PC-3 (cell line): ENCODE data around the gene FSTL4.

Source experiments
- EZH2 ChIP-seq: fragments of 300-600 bp; sonication (generic); IDR thresholded peaks from one replicate; pipeline ENCODE4 v1.6.1; 2017; ENCODE audit warnings: antibody characterized with exemption, mild to moderate bottlenecking, low read length; ENCODE audit not compliant: unreplicated experiment
- TF ChIP-seq, protein P1 (sequence below): fragments of 300-600 bp; sonication (generic); conservative IDR thresholded peaks from 2 replicates; pipeline ENCODE4 v1.5.1; 2017; ENCODE audit warnings: antibody characterized with exemption, low read depth, mild to moderate bottlenecking, low read length

DNA sequence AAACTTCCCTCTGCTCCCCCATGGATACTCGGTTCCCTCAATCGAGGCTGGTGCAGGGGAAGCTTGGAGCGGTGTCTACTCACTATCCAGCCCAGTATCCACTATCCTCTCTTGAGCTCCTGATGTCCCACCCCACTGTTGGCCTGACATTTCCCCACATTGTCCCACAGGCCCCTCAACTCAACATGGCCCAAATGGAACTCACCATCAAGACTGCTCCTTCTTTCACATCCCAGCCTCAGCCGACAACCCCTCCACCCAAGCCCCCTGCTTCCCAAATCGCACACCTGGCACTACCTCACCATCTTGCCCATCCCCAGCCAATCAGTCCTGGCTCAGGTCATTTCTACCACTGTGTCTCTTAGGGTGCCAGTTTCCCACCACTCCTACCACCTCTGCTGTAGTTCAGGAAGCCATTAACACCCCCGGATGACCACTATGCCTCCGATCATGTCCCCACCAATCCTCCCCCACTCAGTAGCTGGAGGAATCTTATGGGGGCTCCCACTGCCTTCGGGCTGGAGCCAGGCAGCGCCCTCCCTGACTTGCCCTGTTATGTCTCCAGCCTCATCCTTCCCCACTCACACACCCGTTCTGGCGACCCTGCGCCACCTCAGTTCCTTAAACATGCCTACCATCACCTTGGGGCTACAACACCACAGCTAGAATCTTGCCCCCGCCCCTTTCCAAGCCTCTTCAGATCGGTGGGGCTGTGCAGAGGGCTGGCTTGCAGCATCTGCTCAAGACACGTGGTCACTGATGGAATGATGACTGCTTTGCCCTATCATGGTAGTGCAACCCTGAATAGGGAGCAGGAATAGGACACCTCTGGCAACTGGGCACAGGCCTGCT is 273.6 kb downstream of the FSTL4 start:
- TF ChIP-seq EZH2, result no peak
- TF ChIP-seq, protein P1, sequence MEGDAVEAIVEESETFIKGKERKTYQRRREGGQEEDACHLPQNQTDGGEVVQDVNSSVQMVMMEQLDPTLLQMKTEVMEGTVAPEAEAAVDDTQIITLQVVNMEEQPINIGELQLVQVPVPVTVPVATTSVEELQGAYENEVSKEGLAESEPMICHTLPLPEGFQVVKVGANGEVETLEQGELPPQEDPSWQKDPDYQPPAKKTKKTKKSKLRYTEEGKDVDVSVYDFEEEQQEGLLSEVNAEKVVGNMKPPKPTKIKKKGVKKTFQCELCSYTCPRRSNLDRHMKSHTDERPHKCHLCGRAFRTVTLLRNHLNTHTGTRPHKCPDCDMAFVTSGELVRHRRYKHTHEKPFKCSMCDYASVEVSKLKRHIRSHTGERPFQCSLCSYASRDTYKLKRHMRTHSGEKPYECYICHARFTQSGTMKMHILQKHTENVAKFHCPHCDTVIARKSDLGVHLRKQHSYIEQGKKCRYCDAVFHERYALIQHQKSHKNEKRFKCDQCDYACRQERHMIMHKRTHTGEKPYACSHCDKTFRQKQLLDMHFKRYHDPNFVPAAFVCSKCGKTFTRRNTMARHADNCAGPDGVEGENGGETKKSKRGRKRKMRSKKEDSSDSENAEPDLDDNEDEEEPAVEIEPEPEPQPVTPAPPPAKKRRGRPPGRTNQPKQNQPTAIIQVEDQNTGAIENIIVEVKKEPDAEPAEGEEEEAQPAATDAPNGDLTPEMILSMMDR, result no peak
